ENCODE measurements around the gene KCNH2.

KCNH2 gene

GRCh38 chr7:150958062-150958552 lies 20.0 kb downstream of the KCNH2 start:
- no peak overlapping the region for H3K4me2 ChIP-seq (ENCODE audit: low read length)
- TF ChIP-seq EZH2phosphoT487 (IDR thresholded peaks at IDR 0.05; ENCODE audit: borderline replicate concordance, low read length) (no peak), CTCF (IDR thresholded peaks at IDR 0.05; ENCODE audit: low read depth, low read length, poor library complexity, severe bottlenecking) (no peak)
- no peaks in the 10 kb centered on the region for H3K9me3 ChIP-seq (ENCODE audit: control insufficient read depth, insufficient read depth, low read length)
- no peak overlapping the region for H3K27ac ChIP-seq (ENCODE audit: low read depth, low read length)
- peaks cover 4% of the 10 kb centered on the region for H3K4me1 ChIP-seq (ENCODE audit: control insufficient read depth, low read length)
- no peaks in the 10 kb centered on the region for H3K9me2 ChIP-seq (replicated peaks; ENCODE audit: control insufficient read depth, low read length)
- H3K36me3 ChIP-seq (ENCODE audit: control insufficient read depth, low read length), result no peaks in the 10 kb centered on the region
- no peaks in the 10 kb centered on the region for H3K27me3 ChIP-seq (ENCODE audit: control insufficient read depth, low read length)
- no peaks in the 10 kb centered on the region for H3K79me2 ChIP-seq (ENCODE audit: control insufficient read depth, low read length)
- 0 out of 2 replicates have a peak, but pooled peaks cover 3% of the 10 kb centered on the region for H3F3A ChIP-seq (ENCODE audit: control insufficient read depth, insufficient read depth)
- H3K4me3 ChIP-seq (ENCODE audit: low read length), result no peak overlapping the region
- no peaks in the 10 kb centered on the region for H4K20me1 ChIP-seq (ENCODE audit: control insufficient read depth, insufficient read depth, low read depth, low read length)

DNA sequence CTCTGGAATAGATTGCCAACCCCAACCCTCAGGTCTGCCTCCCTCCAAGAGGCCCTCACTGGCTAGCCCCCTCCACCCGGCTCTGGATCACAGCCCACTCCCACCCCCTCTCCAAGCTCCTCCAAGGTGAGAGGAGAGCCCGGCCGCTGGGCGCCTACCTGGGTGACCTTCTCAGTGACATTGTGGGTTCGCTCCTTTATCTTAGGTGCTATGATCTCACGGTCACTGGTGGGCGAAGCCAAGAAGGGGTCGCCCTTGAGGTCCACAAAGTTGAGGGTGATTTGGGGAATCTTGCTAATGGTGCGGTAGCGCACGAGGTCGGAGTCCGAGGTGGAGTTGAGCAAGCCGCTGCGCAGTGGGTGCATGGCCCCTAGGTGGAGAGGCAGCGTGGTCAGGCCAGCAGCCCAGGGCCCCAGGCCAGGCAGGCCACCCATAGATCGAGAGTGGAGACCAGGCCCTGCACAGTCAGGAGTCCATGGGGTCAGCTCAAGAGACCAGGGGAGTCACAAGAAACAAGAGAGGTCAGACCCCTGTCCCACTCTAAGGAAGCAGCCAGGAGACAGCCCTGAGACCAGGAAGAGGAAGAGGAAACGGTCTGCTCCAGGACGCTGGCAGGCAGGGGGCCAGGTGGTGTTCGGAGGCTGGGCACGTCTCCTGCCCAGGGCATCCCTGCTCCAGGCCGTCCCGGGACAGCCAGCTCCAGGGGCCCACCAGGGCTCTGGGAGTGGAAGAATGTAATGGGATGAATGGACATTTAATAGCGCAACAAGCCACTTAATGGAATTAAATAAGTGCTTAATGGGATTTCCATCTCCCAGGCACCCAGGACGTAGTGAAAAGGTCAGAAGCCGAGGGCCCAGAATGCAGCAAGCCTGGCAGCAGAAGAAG lies 20.7 kb downstream of the KCNH2 start:
- Histone ChIP-seq H3K27ac (ENCODE audit: low read depth, low read length) (no peak overlapping the region), H3K9me3 (ENCODE audit: control insufficient read depth, insufficient read depth, low read length) (no peaks in the 10 kb centered on the region), H3K9me2 (replicated peaks; ENCODE audit: control insufficient read depth, low read length) (no peaks in the 10 kb centered on the region), H4K20me1 (ENCODE audit: control insufficient read depth, insufficient read depth, low read depth, low read length) (no peaks in the 10 kb centered on the region), H3K27me3 (ENCODE audit: control insufficient read depth, low read length) (no peaks in the 10 kb centered on the region), H3K4me2 (ENCODE audit: low read length) (no peak overlapping the region), H3K4me1 (ENCODE audit: control insufficient read depth, low read length) (peaks cover 4% of the 10 kb centered on the region), H3K79me2 (ENCODE audit: control insufficient read depth, low read length) (no peaks in the 10 kb centered on the region), H3F3A (ENCODE audit: control insufficient read depth, insufficient read depth) (0 out of 2 replicates have a peak, but pooled peaks cover 3% of the 10 kb centered on the region), H3K36me3 (ENCODE audit: control insufficient read depth, low read length) (no peaks in the 10 kb centered on the region), H3K4me3 (ENCODE audit: low read length) (no peak overlapping the region)
- TF ChIP-seq CTCF (IDR thresholded peaks at IDR 0.05; ENCODE audit: low read depth, low read length, poor library complexity, severe bottlenecking), result no peak
- no peak for TF ChIP-seq EZH2phosphoT487 (IDR thresholded peaks at IDR 0.05; ENCODE audit: borderline replicate concordance, low read length)

DNA sequence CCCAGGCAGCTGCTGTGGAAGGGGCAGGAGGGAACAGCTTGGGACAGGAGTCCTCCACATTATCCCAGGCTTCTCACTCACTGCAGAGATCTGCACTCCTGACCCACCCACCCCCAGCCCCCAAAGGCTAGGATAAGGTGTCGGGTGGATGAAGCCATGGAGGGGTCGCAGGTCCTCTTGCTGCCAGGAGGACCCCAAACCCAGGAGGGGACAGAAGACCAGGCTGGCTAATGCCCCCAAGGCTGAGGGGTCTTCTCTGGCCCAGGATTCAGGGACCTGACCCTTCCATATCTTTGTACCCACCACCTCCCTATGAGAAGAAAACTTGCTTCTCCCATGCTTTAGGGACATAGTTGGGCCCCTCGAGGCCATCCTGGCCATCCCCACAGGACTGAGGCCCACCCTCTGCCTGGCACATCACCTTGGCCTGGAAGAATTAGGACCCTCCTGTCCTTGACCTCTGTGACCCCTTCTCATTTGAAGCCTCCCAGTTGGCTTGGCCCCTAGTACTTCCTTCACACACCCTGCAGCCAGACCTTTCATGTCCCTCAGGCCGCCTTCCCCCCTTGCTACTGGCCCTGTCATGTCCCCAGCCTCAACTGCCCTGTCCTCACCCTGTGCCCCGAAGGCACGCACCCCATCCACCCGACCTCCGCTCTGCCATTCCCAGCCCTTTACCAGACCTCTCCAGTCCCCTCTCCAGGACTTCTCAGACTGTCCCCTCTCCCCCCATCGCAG lies 21.6 kb downstream of the KCNH2 start:
- Histone ChIP-seq H3F3A (ENCODE audit: control insufficient read depth, insufficient read depth) (0 out of 2 replicates have a peak, but pooled peaks cover 3% of the 10 kb centered on the region), H4K20me1 (ENCODE audit: control insufficient read depth, insufficient read depth, low read depth, low read length) (no peaks in the 10 kb centered on the region), H3K9me2 (replicated peaks; ENCODE audit: control insufficient read depth, low read length) (no peaks in the 10 kb centered on the region), H3K9me3 (ENCODE audit: control insufficient read depth, insufficient read depth, low read length) (no peaks in the 10 kb centered on the region), H3K4me3 (ENCODE audit: low read length) (no peak overlapping the region), H3K36me3 (ENCODE audit: control insufficient read depth, low read length) (no peaks in the 10 kb centered on the region), H3K4me2 (ENCODE audit: low read length) (no peak overlapping the region), H3K27me3 (ENCODE audit: control insufficient read depth, low read length) (no peaks in the 10 kb centered on the region), H3K27ac (ENCODE audit: low read depth, low read length) (no peak overlapping the region), H3K4me1 (ENCODE audit: control insufficient read depth, low read length) (peaks cover 4% of the 10 kb centered on the region), H3K79me2 (ENCODE audit: control insufficient read depth, low read length) (no peaks in the 10 kb centered on the region)
- TF ChIP-seq EZH2phosphoT487 (IDR thresholded peaks at IDR 0.05; ENCODE audit: borderline replicate concordance, low read length) (no peak), CTCF (IDR thresholded peaks at IDR 0.05; ENCODE audit: low read depth, low read length, poor library complexity, severe bottlenecking) (no peak)
